GM19240 (cell line): ENCODE measurements around the gene ATOH7.
"Not testable (repeated sequence)": the region's sequence is repeated elsewhere in the genome, so short reads cannot be mapped to it uniquely, and the experiment has no call there.

Experiments used
- DNase-seq: peaks from one replicate; pipeline ENCODE4 v3.0.0; 2011; ENCODE audit warnings: low spot score; ENCODE audit not compliant: insufficient read length

Gene ATOH7

DNA sequence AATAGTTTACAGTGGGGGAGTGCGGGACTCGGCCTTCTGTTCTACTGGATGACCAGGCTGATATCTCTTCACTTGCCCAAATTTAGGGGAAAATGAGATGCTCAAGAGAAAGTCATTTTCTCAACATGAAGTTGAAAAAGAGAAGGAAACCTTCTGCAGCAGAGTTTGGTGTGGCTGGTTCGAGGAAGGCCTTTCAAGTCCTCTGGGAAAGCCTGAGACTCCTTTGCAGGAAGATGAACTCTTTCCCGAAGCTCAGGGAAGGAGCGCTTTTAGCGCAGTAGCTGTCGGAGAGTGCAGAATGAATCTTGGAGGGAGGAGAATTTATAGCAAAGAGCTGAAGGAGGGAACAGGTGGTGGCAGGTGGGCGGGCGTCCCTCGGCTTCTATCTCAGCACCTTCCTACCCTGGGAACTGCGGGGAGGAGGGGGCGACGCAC, at the start of gene ATOH7:
ATOH7 (minus strand) TSS at position 297 of the 435 bp plus-strand sequence. CDS start 436 bp downstream, outside the sequence.
- no peak for DNase-seq

DNA sequence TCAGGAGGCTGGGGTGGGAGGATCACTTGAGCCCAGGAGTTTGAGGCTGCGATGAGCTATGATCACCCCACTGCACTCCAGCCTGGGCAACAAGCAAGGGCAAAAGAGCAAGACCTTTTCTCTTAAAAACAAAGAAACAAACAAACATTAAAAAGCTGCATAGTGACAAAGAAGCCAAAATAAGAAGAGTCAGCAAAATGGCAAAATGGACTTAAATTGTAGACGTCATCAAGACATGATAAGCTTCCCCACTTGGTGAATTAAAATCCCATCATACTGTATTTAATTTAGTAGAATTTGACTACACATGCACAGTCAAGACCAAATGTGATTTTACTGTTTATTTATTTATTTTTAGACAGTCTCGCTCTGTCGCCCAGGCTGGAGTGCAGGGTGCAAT, 48.8 kb upstream of the ATOH7 start:
- no peak for DNase-seq

DNA sequence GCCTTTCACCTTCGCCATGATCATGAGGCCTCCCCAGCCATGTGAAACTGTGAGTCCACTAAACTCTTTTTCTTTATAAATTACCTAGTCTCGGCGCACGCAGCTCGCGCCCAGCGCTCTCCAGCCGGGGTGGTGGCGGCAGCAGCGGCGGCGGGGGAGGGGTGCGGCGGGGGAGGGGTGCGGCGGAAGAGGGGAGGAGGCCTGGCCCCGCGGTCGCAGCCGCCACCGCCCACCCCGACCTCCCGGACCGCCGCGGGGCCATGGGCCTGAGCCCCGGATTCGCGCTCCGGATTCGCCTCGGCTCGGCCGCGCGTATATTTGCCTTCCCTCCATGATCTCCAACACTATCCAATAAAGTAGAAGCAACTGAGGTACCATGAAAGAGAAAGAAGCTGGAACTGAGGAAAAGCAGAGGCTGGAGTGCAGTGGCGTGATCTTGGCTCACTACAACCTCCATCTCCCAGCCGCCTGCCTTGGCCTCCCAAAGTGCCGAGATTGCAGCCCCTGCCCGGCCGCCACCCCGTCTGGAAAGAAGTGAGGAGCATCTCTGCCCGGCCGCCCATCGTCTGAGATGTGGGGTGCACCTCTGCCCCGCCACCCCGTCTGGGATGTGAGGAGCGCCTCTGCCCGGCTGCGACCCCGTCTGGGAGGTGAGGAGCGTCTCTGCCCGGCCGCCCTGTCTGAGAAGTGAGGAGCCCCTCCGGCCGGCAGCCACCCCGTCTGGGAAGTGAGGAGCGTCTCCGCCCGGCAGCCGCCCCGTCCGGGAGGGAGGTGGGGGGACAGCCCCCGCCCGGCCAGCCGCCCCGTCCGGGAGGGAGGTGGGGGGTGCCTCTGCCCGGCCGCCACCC, 47.2 kb upstream of the ATOH7 start:
- DNase-seq: not testable (repeated sequence)

DNA sequence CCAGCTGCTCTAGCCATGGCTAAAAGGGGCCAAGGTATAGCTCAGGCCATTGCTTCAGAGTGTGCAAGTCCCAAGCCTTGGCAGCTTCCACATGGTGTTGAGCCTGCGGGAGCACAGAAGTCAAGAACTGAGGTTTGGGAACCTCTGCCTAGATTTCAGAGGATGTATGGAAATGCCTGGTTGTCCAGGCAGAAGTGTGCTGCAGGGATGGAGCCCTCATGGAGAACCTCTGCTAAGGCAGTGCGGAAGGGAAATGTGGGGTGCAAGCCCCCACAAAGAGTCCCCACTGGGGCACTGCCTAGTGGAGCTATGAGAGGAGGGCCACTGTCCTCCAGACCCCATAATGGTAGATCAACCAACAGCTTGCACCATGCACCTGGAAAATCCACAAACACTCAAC, 45.9 kb upstream of the ATOH7 start:
- not testable (repeated sequence) for DNase-seq

DNA sequence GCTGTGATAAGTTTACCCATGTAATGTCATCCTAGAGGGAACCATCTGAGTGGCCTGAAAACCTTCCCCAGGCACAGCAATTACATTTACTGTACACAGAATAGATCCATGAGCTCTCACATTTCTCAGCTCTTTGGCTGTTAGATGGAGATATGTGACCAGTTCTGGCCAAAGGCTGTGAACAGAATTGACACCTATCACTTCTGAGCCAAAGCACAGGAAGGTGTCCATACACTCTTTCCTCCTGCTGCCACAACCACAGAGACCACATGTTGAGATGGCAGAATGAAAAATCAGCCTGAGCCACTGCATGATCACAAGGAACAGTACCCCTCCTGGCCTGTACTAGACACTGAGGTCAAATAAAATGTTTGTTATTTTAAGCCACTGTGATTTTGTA, 44.3 kb upstream of the ATOH7 start:
- no peak for DNase-seq

DNA sequence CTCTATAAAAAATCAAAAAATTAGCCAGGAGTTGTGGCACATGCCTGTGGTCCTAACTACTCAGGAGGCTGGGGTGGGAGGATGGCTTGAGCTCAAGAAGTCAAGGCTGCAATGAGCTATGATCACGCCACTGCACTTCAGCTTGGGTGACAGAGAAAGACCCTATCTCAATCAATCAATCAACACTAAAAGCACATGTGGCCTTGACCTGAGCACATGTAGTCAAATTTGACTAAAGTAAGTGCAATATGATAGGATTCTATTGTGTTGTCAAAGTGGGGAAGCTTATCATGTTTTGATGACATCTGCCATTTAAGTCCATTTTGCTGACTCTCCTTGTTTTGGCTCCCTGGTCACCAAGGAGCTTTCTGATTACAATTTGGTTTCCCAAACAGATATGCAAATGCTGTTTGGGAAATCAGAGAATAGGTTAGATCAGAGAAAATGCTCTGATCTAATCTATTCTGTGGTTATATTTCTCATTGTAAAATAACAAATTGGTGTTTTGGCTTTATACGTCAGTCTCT, 43.8 kb upstream of the ATOH7 start:
- DNase-seq: no peak

DNA sequence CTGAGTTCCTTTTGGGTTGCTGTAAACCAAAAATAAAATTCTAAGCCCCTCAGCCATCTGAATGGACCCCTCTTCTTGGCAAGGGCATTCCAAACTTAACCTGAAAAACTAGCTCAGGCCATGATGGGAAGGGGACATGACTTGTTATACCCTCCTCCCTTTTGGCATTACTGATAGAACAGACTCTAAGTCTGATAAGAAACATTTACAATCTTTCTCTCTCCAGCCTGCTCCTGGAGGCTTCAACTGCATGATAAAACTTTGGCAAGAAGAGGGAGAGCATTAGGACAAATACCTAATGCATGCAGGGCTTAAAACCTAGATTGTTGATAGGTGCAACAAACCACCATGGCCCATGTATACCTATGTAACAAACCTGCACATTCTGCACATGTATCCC, 40.9 kb upstream of the ATOH7 start:
- no peak for DNase-seq

DNA sequence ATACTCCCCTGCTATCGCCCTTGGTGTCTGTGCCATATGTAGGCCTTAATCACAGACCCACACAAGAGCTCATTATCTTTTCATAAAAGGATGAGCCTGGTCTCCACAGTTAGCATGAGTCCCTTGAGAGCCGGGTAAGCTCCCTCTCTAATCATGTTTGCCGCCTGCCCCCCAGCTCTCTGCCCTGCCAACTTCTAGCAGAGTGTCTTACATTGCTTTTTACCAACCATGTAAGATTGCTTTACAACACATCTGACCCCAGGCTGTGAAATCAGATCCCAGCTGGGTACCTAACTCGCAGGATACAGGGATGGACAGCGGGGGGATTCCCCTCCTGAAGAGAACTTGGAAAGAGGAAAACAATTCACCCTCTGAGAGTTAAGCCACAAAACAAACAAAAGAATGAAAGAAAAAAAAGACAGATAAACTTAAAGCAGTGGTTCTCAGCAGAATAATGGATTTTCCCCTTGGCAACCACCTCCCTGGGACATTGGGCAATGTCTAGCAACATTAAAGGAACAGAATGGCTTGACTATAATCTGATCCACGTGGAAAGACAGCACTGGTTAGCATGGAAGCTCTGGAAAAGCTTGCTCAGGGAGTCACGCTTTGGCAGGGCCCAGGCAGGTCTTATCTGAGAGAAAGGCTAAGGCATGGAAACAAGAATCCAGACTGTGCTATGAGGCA, 39.4 kb upstream of the ATOH7 start:
- no peak for DNase-seq

DNA sequence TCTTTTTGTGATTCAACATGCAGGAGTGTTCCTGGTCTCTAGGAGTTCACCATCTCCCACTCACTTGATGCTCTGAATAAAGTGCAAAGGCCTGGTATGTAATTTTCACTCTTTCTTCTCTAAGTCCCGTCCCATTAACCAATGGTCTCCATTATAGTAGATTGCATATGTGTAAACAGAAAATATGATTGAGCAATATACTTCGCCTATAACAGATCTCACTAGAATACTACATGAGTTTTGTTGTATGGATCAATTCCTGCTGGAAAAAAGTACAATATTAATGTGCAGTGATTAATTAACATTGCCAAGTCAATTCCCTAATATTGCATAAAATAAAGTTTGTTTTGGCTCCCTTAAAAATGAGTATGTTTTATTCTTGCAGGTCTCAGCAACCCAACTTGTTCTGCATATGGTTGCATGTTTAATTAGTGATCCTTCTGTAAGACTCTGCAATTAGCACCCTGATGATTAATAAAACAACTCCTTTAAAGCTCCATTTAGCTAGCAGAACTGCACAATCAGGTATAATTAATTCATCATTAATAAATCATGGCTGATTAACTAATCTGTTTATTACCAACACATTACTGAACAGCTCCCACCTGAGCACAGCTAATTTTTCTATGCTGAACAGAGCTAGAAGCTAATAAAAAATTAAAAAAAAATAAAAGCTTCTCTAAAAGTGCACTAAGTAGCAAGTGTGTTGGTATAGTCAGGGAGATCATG, 37.8 kb upstream of the ATOH7 start:
- DNase-seq: no peak

DNA sequence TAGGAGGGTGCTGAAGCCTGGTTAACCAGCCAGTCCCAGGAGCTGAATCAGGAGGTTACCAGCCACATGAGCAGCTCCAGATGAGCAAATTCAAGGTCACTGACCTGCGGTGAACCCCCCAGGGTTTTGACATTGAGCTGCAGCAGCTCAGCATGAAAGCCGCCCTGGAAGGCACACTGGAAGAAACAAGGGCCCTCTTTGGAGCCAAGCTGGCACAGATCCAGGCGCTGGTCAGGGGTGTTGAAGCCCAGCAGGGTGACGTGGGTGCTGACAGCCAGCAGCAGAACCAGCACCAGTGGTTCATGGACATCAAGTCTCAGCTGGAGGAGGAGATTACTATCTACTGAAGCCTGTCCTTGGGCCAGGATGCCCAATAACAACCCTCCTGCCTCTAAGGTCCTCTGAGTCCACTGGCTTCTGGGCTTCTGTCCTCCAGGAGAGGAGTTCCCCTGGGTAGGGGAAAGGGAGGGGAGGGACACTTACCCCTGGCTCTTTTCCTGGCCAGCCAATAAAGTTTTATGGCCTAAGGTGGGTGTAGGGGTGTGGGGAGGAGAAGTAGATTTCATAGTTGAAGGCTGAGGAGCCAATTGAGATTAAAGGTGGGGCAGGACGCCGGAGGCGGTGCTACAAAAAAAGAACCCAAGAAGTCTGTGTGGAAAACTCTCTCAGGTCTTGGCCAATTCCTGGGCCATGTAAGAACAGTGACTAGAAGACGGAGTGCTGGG, 29.4 kb upstream of the ATOH7 start:
- DNase-seq: no peak

DNA sequence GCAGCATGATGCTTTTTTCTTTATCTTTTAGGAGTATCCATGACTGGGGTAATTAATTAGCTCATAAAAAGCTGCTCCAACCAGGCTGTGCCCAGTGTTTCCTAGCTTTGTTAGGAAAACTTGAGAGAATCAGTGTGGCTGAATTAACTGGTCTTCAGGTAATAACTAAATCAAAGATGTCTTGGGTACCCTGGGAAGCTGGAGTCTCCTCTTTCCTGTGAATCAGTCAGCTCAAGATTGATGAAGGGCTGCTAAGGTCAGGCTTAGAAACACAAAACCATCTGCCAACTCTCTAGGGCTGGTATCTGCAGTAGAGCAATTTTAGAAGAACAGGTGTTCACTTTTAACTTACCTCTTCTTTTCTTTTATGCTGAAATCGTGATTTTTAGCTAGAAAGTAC, 21.4 kb upstream of the ATOH7 start:
- no peak for DNase-seq

DNA sequence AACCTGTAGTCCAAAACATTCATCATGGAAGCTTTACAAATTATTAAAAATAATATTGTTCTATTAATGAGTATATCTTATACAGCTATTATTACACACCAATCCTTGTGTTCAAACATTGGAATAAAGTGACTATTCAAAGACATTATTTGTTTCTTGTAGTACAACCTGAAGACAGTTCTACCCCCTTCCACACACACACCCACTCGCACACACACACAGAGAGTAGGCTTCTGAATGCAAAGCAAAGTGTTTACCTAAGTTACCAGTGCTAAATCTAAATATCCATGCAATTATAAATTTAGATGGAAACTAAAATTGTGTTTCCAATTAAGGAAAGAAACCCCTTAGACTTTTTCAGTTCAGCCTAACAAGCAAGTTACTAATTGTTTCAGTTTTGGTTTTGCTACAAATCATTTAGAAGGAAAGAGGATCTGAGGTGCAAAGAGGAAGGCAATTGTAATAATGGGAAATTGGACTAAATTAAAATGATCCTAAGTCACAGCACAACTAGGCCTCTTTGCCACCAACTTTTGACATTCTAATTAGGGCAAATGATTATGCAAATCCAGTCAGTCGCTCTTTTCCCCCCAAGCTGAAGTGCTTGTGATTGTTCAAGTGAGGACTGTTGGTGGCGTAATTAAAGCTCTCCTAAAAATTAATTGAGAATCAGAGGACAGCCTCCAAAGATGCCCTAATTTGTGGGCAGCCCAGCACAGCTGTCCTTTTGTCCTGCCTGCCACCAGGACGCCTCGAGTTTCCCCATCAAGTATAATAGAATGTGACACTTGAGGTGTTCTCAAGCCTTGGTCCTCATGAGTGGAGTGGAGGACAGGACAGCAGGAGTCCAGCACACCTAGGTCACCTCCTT, 19.9 kb upstream of the ATOH7 start:
- DNase-seq: no peak

DNA sequence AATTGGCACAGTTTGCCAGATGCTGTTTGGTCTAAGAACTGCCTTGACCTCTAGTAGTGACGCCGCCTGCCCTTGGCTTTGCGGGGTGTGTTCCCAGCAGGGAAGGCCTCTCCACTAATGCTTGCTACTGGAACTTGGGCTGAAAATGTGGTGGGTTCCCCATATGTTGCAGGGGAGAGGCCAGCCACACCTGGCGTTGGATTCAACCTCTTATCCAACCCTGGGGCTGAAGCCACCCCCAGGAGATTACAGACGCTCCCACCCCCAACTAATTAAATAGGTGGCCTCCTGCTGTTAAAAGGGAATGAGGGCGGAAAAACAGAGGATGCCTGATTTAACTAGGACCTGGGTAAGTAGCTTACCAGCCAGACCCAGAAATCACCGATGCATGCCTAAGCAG, 19.2 kb upstream of the ATOH7 start:
- DNase-seq: no peak

DNA sequence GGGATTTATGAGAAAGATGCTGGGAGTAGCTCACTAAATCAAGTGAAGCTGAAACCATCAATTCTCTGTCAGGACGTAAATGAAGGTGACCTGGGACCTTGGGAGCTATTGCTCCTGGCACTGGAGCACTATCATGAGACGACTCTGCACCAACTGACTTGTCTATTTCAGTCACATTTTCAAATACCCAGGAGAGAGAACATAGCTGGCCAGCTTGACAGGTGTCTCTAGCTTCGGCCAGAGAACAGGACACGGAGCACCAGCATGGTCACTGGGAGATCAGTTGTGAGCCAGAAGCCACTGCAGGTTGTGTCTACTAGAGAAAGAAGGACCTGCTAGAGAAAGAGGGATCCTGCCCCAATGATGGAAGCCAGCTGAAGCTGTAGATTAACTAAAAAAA, 17.4 kb upstream of the ATOH7 start:
- DNase-seq: no peak

DNA sequence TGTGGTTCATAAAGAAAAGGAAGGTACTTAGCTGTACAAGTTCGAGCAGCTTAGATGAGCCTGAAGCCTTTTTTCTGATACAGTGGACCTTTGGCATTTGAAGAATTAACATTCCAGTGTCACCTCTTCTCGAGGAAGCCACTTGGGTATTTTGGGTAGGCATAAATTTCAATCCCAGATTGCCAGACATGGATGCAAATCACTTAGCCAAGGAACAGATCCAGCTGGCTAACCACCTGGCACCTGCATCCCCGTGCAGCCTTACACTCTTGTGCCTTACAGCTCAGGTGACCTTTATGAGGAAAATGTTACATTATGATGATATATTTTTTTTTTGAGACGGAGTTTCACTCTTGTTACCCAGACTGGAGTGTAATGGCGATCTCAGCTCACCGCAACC, 16.0 kb upstream of the ATOH7 start:
- no peak for DNase-seq

DNA sequence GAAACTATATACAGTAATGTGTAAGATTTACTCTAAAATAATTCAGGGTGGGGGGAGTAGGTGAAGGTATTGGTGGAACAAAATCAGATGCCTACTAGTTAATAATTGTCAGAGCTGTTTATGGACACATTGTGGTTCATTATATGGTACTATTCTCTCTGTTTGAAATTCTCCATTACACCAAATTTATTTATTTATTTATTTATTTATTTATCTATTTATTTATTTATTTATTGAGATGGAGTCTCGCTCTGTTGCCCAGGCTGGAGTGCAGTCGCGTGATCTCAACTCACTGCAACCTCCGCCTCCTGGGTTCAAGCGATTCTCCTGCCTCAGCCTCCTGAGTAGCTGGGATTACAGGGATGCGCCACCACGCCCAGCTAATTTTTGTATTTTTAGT, 14.5 kb upstream of the ATOH7 start:
- DNase-seq: not testable (repeated sequence)

DNA sequence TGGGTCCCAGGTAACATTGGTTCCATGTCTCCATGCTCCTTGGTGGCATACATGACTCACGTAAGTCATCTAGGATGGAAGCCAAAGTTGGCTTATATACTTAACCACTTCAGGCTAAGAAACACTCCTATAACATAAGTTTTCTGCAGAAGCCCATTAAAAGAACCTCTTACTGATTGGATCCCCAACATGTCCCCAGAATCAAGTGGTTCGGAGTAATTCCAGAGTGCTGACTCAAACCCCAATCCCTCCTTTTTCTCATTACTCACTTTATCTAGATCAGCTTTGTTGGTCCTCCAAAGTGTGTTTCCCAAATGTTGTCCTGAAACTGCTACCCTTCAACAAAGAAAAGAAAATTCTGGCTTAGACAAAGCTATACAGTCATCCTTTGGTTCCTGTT, 10.1 kb upstream of the ATOH7 start:
- no peak for DNase-seq

DNA sequence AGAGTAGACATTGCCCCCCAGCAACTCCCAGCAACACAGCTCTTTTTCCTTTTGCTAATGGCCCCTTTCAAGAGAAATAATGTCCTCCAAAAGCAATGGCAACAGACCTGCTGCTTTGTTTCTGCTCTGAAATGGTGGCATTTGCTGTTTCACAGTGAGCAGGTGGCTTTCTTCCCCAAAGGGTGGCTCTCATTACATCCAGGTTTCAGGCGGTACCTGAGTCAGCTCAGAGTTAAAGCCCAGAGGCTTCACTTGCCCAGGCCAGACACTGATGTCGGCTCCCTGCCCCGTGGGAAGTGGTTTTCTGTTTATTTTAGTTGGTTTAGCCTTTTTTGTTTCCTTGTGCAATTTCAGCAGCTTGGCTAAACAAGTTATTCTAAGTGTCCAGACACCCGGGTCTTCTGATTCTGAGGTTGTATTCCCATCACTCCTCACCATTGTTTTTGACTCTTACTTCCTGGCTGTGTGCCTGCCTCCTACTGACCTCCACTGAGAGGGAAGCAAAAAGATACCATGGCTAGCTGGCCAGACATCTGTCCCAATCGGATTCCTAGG, 7.8 kb upstream of the ATOH7 start:
- no peak for DNase-seq

DNA sequence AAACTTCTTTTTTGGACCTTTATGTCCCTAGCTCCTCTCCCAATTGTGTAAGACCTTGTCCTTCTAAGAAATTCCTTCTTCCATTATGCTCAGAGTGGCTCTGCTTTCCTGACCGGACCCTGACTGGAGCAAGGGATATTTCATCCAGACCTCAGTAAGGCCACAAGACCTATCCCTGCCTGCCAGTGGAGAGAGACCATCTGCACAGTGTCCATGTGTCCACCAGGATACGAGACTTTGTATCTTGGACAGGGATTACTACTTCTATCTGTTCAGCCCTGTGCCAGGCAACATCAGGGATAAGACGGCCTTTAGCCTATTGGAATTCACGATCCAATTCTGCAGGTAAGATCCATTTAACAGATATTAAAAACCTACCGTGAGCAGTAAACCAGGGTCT, 7.2 kb upstream of the ATOH7 start:
- DNase-seq: no peak

DNA sequence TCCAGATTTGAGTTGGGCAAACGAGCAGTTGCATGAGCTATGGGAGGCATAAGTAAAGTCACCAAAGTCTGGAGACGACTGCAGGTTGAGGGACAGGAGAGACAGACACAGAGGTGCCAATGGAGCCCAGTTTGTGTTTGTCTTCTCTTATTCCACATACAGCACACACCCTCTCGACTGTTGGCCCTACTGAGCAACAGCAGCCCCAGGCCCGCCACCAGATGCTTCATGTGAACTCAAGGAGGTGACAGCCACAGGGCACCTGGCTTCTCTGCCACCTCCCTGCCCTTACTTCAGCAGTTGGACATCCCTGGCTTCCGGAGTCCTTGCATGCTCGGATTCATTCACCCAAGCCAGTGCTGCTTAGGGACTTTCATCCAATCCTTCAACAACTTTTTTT, 6.5 kb upstream of the ATOH7 start:
- no peak for DNase-seq
